ENCODE results near the gene TICAM2.

TICAM2 gene

DNA sequence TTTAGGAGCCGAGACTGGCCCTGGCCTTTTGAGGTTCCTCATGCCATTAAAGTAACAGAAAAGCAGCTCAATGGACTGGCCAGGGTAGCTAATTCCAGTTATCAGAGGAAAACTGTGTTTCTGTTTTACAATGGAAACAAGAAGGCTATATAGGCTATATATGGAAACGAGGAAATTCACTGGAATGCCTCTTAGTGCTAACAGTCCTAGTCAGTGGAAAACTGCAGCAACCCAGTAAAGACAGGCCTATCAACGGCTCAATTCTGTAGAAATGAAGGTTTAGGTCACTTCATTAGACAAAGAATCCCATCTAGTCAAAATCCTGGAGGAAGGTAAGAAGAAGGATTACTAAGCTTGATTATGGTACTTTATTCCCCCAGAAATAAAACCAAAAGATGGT, 3.2 kb upstream of the TICAM2 start:
- DNase-seq (ENCODE audit: low read depth), result no peak

DNA sequence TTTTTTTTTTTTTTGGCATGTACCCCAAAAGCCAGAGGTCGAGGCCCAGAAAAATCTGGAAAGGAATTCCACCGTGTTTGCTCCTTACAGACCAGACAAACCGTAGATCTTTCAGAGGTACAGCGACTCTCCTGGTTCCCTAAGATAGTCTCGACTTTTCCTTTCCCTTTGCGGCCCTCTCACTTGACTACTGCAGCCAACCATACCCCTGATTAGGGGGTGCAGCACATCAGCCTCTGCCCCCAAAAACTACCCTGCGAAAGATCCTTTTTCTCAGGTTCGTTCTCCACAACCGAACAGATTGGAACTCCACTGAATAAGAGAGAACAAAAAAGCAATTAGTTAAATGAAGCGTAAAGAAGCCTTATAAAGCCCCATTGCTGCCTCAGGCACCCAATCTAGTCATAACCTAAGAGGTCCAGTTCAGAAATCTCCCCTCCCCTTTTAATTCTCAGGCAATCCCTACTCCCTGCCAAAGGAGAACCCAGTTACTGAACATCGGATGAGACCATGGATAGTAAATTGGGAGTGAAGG, 379 bp upstream of the TICAM2 start:
- DNase-seq (ENCODE audit: low read depth), result no peak

DNA sequence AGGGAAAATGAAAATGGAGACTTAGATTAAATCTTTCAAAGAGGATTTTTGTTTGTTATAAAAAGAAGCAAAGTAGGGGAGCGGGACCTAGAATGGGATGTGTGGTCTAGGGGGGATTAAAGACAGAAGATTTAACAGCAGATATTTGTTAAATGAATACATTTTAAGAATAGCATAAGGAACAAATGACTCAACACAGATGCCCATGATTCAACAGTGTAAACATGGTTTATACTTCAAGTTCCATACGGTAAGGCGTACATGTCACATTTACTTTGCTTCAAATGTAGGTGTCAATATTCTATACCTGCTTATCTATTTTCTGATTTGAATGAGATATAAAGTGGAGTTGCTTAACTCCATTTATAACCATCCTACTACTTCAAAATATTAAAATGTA, 1.5 kb downstream of the TICAM2 start:
- no peak for DNase-seq (ENCODE audit: low read depth)

DNA sequence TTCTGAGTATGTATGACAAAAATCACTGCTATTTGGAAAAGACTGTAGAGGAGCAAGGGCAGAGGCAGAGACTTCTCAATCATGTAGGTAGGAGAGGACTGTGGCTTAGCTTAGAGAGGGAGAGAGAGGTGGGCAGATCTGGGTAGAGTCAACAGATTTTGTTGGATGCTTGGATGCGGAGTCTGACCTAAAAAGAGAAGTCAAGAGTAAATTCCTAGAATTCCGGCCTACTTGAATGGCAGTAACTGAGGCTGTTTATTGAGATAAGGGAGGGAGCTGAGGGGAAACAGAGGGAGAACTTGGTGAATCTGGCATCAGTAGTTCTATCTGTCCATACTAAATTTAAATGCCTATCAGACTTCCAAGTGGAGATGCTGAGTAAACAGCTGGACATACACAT, 2.4 kb downstream of the TICAM2 start:
- DNase-seq (ENCODE audit: low read depth), result no peak

DNA sequence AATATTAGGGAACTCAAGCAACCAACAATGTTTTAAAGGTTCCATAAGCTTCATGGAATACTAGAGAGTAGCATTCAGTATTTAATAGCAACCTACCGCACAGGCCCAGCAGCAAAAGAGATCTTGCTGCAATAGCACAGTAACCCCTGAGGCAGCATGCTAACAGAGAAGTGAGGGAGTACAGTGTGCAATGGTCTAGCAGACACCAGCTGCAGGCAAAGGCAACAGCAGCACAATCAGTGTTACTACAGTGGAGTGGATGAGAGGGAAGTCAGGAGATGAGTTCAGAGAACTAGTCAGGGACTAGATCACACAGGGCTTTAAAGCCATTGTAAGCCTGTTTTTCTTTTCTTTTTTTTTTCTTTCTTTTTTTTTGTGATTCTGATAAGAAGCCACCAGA, 2.8 kb downstream of the TICAM2 start:
- no peak for DNase-seq (ENCODE audit: low read depth)

DNA sequence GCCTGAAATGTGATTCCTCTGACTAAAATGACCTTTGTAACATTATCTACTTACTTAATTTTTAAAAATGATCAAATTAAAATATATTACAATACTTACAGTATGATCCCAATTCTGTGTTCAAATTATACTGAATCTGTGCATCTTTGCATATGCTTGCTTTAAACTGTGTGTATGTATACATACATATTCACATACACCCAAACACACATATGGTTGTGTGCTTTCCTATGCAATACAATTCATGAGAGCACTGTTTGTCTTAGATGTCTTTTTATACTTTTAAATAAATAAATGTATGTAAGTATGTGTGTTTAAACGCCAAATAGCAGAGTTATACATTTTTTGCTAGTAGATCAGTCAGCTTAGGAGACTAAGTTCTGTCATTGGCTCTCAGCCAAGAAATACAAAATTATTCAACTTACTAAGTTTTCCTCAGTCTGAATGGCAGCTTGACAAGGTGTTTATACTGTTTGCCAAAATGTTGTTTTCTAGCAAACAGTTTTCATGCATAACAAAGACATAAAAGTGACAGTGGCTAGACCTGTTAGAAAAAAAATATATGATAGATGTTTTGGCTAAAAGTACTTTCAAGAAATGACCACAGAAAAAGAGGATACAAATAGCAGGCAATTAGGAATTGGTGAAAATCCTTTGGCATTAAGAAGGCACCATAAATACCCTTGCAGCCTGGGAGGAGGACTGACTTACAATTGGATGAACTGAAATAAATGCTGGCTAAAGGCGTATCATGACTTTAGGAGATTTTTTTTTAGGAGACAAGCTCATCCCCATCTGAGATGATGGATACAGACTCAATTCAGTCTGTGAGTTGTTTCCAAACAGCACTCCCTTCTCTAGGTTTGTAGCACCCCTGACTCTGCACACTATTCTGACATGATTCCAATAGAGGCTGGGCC, 7.9 kb downstream of the TICAM2 start:
- no peak for DNase-seq (ENCODE audit: low read depth)

DNA sequence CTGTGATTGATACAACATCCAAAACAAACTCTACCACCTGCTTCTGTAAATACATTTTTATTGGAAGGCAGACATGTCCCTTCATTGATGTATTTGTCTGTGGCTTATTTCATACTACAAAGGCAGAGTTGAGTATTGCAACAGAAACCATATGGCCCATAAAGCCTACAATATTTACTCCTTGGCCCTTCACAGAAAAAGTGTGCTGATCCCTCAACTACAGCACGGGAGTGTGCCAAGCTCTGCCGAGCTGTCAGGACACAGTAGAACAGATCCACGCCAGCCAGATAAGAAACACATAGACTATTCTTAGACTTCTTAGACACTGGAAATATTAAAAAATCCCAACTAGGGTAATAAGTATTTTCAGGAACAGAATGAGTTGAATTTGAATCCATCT, 13.2 kb downstream of the TICAM2 start:
- no peak for DNase-seq (ENCODE audit: low read depth)

DNA sequence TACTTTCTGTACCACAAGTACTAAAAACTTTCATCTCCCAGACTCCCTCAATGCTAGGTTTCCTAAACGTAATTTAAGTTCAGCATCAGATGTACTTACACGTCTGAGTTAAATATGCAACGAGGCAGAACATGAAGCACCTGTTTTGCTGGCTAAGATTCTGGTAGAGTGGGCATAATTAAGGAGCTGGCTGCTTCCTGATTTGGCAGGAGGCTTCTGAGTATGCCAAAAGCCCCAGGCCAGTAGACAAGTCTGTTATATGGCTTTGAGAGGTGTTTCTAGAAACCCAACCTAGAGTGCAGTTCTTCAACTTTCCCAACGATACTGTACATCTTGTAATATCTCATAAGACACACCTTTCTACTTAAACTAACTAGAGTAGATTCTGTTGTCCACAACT, 13.6 kb downstream of the TICAM2 start:
- no peak for DNase-seq (ENCODE audit: low read depth)

DNA sequence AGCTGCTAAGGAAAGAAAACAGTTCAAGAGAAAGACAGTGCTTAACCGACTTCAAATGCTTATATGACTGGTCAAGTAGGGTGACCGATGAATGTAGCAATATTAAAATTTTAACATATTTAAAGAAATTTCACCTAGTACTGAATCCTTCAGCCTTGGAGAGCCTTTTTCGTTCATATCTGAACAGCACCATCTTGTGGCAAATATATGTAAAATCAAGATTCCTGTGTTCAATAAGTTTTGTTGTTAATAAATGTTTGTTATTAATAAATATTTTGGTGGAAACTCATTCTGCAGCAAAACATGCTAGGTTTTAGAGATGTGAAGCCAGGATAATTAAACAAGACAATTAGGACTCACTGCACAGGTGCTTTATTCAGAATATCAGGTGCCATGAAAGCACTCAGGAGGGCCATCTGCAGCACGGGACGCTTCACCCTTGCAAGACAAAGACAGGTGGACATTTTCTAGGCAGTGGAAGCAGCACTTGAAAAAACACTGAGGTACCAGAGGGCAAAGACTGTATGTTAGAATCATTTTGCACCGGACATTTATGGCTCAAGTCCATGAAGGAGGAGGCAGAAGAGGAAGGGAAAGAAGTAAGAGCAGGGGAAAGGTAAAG, 15.6 kb downstream of the TICAM2 start:
- DNase-seq (ENCODE audit: low read depth), result no peak

DNA sequence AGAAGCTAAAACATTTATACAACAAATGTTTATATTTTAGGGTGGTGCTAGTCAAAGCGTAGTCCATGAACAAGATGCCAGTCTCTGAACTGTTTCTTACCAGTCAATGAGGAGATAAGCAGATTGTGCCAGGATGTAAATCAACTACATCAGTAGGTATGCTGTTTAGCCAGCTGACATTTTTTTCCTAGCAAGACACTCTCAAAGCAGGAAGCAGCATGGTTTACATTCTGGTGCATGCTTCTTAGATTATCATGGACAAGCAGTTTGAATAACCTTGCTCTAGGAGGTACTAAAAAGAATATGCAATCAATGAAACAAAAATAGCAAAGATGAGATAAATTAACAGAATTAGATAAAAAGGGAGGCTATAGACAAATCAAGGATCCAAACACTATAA, 17.0 kb downstream of the TICAM2 start:
- no peak for DNase-seq (ENCODE audit: low read depth)

DNA sequence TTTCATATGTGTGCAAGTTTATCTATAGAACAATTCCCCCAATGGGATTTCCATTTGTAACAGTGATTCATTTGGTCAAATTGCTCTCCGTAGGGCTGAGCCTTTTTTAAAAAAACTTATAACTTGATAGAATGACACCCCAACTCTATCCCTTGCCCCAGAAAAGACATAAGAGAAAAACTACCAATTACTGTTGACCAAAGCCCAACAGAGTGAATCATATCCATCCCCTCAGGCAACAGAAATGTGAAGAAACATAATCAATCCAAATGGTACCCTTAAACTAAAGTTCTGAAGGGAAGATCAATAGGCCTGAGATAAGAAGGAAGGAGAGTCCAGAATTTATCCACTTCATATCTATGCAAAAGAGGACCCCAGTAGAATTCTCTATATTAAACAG, 17.8 kb downstream of the TICAM2 start:
- DNase-seq (ENCODE audit: low read depth), result no peak

DNA sequence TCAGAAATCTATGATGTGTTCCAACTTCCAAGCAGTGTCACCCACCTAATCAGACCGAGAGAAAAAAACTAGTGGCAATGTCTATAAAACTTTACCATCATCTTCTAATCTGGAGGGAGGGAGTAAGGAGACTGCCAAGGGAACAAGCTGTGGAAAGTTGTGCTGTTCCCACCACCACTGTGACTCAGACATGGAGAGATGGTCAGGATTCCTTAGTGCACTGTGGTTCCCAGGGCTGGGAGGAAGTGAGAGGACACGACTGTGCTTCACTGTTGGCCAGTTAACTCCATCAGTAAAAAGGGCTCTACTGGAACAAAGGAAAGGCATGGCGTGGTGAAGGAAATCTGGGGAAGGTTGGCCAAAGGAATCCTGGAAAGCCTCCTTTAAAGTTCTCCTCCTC, 18.8 kb downstream of the TICAM2 start:
- DNase-seq (ENCODE audit: low read depth), result no peak

DNA sequence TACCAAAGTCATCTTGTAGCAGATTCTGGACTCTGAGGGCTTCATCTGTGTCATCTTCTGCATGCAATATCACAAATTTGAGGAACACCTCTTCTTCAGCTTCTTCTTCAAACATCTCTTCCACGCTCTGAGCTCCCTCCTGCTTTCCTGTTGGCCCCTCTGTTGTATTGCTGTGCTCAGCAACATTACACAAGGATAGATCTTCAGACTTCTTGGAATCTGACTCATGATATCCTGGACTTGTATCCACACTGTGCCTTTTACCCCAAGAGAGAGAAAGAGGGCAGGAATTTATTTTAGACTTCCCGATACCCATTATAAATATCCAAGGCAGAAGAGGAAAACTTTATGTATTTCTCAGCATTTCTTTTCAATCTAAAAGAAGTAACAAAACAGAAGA, 21.3 kb downstream of the TICAM2 start:
- DNase-seq (ENCODE audit: low read depth), result no peak

DNA sequence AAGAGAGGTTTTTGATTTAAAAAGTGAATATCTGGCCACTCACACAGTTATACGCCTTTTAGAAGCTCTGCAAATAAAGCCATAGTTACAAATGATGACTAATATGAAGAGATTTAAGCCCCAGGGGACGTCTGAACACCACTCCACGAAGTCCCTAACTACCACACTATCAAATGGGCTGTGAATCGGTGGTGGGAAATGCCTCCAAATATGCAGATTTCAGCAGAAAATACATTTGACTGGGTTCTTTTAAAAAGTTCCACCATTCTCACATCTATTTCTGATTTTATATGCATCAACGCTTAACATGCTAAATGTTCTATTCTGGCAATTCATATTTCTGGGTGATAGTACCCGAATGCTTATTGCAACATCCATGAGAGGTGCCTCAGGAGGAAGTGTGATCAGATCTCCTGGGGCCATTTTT, 22.5 kb downstream of the TICAM2 start:
- no peak for DNase-seq (ENCODE audit: low read depth)

DNA sequence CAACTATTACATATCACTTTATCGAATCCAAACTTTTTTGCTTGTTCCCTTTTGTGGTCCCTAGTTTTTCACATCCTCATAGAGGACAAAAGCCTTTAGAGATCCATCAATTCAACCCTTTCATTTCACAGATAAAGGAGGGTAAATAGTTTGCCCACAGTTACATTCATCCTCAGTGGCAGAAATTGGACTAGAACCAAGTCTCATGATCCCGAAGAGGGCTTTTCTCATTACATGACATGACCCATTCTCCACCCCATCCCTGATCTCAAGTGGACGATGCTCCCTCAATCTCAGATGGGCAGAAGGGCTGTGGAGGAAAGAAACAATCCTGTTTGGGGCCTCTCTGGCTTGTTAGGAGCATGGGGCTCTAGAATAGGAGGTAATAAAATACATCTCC, 23.1 kb downstream of the TICAM2 start:
- no peak for DNase-seq (ENCODE audit: low read depth)

DNA sequence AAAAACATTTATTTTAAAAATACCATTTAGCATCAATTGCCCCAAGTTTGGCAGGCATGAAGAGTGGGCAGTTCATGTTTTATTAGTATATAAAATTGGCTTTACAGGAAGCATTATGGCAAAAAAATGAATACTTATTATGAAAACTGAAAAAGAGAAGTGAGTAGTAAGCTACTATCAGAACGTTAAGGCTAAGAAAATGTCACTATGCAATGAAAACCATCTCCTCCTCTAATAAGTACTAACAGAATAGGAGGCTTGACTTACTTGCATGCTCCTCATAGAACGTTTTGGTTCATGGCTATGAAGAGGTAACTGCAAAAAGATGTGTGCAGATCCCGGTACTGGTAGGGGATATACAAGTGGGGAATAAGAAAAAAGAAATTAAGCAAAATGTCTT, 23.6 kb downstream of the TICAM2 start:
- no peak for DNase-seq (ENCODE audit: low read depth)

DNA sequence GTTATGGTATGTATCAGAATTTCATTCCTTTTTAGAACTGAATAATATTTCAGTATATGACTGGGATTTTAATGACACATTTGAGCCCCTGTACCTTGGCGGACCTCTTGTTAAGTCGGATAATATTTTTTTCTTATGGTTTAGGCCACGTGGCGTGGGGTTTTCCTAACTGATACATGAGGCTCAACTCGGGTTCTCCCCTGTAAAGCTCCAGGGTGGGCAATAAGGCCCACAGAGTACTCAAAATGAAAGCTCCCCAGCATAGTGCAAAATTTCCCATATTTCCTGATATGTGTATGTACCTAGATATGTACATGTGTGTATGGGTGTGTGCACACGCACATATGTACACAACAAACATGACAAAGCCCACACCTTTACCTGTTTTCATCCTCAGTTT, 24.5 kb downstream of the TICAM2 start:
- DNase-seq (ENCODE audit: low read depth), result no peak

DNA sequence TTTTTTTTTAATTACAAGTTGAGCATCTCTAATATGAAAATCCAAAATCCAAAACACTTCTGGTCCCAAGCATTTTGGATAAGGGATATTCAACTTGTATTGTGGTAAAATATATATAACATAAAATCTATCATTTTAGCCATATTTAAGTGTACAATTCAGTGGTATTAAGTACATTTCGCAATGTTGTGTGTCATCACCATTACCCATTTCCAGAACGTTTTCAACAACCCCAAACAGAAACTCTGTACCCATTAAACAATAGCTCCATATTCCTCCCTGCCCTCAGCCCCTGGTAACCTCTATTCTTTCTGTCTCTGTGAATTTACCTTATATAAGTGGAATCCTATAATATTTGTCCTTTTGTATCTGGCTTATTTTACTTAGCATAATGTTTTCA, 24.9 kb downstream of the TICAM2 start:
- DNase-seq (ENCODE audit: low read depth), result no peak

DNA sequence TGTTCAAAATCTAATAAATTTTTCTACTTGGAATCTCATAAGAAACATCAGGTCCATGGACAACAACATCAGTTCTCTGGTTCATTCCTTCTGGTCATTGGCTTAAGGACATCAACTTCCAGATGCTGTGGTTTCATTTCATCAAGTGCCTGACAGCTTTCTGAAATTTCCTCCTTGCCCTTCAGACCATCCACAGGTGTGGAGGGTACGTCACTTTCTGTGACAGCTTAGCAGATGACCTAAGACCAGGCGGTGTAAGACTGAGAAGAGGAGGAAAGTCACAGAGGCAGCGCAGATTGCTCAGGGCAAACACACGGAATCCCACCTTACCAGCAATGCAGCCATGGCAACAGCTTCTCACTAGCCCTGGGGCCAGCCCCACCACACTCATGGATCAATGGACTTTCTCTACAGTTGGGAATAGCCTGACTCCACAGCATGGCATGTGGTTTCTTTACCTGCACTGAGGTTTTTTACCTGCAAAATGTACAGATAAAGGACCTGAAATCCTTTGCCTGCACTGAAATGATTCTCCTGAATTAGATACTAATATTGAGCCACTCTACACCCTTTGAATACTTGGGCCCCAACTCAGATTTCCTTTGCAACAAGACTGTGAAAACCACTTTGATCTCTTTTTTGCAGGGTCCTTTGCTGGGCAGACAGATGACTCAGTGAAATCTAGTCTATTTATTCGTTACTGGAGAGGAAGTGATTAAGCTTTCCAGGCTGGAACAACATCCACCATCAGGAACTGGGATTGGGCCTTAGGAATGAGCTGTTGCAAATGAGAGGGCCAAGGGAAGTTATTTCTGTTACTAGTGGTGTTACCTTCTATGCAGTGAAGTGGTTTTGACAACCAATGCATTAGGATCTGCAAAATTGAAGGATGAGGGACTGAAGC, 26.9 kb downstream of the TICAM2 start:
- no peak for DNase-seq (ENCODE audit: low read depth)

DNA sequence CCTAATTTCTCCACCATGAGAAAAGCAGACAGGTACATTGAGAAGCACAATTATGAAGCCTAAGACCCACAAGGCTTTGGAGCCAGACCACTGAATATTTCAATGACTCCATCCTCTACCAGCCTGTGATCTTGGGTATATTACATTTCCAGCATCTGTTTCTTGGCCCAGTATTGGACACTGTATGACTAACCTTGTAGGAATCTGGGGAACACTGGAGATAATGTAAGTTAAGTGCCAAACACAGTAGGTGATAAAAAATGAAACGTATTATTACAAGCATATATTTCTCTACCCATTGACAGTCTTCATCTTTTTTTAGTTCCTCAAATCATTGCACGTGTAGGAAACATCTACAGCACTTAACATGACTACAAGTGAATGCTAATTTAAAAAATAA, 29.1 kb downstream of the TICAM2 start:
- no peak for DNase-seq (ENCODE audit: low read depth)

DNA sequence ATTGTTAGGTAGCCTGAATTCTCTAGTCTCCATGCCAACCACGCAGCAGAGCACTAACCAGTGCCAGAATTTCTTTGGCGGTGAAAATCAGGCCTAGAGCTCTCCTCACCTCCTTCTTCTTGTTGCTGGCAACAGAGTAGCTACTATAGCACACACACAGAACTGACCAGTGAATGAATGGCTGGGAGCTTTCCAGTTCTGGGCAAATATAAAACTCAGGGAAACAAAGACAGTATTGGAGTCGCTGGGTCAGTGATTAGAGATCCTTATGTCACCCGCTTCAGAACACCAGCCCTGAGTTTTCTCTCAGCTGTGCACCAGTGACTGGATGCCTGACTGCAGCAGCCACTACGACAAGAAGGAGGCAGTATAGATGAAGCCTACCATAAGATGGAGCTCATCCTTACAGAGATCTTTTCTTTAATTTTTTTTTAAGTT, 30.8 kb downstream of the TICAM2 start:
- no peak for DNase-seq (ENCODE audit: low read depth)

DNA sequence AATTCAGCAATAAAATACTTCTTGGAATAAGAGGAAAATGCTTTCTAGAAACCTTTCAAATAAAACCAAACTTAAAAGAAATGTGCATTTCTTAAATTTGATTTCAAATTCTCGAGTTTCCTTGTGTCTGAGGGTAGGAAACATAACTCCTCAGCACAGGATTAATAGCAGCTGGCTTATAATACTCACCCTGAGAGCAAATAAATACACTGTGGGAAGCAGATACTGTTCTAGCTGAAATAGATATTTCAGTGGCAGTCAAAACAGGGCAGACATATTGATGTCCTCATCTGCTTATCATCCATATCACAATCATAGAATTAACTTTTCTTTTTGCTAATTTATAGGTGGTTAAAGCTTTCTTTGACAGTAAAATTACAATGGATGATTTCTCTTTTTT, 33.6 kb downstream of the TICAM2 start:
- DNase-seq (ENCODE audit: low read depth), result no peak

Data from stimulated activated CD8-positive, alpha-beta memory T cell treated with anti-CD3 and anti-CD28 coated beads, Interleukin-15, amount 100 ng/mL, for 24 hours (primary cell).